Stimulated activated CD4-positive, alpha-beta T cell treated with anti-CD3 and anti-CD28 coated beads, Interleukin-4, amount 100 ng/mL, for 24 hours (primary cell): ENCODE results near the gene TGM5.
"Not testable (repeated sequence)": the region's sequence is repeated elsewhere in the genome, so short reads cannot be mapped to it uniquely, and the experiment has no call there.

ENCODE experiments used
- DNase-seq: peaks from one replicate; pipeline ENCODE4 v3.0.0-alpha.2; 2020

The TGM5 gene

DNA sequence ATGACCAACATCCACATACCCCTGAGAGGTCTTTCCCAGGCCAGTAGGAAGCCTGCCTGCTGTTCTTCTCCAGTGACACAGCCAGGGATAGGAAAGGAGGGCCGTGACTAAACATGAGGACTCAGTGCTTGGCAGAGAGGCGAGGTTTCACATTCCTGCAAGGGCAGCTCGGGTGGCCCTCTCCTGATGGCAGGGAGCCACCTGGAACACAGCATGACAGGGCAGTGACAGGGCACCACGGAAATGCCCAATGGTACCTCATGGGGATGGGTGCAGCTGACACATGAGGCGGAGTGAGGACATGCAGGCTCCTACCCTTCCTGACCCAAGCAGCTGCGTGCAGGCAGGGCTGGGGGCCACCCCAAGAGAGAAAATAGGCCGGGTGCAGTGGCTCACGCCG is 7.4 kb upstream of the TGM5 start:
- DNase-seq: no peak

DNA sequence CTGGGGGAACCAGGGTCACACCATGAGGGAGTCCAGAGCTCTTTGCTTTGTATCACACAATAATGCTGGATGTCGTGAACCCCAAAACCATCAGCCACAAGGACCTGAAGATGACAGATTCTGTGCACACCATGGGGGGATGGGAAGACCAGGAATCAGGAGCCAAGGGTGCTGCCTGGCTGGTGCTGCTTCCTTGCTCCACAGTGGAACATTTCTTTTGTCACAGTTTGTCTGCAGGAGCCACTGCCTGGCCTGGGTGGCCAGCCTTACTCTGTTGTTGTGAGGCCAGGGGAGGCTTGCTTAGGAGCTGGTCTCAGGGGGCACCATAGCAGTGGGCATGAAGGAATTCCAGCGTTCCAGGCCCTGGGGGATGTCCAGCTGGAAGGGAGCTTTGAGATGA is 6.5 kb upstream of the TGM5 start:
- DNase-seq: no peak

DNA sequence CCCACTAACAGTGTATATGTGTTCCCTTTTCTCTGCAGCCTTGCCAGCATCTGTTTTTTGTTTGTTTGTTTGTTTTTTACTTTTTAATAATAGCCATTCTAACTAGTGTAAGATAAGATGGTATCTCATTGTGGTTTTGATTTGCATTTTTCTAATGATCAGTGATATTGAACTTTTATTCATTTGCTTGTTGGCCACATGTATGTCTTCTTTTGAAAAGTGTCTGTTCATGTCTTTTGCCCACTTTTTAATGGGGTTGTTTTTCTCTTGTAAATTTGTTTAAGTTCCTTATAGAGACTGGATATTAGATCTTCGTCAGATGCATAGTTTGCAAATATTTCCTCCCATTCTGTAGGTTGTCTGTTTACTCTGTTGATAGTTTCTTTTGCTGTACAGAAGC is 5.2 kb upstream of the TGM5 start:
- DNase-seq: not testable (repeated sequence)

DNA sequence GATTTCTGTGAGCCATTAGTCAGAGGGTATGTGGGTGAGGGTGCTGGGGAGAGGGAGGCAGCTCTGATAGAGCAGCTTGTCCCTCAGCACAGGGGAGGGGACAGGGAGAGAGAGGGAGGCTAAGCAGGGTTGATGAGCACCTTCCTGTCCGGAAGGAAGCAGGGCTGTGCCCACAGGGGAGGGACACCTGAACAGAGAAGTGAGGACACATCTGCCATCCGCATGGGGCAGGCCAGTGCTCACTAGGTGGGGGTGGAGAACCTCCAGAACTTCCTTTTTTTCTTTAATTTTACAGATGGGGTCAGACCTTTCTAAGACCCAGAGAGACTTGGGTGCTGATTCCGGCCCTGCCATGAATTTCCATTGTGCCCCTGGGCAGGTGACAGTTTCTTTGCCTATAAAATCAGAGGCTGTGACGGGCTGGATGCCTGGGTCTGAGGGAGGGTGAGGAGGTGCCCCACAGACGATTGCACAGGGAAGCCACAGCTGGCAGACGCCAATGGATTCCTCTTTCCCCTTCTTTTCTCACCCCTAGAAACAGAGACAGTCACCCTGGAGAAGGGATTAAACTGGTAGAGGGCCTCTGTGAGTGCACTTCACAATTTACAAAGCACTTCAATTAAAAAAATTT is 4.1 kb upstream of the TGM5 start:
- DNase-seq: no peak

DNA sequence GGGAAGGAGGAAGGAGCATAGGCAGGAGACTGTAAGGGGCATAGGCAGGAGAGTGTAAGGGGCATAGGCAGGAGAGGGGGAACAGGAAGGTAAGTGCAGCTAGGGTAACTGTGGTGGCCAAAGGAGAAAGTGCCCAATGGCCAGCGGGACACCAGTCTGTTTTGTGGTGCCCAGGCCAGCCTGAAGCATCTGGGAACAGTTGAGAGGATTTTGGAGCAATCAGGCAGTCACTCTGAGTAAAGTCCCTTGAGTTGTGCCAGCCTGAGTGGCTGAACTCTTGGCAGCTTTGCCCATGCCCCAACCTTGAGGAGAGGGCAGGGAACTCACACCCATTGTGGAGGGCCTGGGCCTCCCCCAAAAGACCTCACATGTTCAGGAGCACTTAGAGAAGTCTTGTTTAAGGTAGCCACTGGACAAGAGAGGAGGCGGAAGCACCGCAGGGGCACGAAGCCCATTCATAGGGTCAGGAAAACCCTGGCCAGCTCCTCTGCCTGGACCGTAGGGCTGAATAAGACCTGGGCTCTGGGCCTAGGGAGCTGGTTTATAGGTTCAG is 3.5 kb upstream of the TGM5 start:
- no peak for DNase-seq

DNA sequence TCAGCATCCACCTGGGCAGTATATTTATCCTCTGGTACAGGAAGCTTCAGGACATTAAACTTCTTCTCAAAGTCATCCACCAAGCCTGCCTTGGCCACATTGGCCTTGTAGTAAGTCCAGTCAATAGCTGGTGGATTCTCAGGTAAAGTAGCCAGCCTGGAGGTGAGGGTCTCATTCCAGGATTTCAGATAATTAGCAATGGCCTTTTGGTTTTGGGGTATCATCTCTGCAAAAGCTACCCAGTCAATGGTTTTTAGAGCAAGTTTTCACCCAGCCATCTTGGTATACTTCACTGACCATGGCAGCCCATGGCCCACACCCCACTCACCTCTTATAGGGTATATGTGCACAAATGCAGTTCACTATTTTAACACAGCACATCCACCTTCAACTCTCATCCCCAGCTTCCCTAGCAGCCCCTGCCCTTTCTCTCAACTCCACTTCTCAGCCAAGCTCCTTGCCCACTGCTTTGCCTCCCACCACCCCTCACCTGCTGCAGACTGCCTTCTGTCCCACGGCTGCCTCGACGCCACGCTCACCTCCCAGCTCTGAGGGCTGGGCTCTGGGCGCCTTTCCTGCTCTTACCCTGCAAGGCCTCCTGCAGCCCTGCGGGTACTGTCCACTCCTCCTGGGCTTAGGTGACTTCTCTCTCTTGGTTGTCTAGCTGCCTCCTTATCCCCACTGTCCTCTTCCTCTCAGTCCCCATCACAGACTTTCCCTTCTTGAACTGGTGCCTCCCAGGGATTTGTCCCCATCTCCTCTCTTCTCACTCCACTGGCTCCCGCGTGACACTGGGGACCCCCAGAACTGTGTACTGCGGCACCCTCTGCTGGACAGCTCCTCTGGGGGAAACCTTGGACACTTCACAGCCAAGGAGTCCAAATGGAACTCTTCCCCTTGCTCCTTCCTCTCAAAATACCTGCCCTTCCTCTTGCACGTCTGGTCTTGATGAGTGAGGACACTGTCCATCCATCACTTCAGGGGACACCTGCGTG is 1.7 kb upstream of the TGM5 start:
- DNase-seq: no peak

DNA sequence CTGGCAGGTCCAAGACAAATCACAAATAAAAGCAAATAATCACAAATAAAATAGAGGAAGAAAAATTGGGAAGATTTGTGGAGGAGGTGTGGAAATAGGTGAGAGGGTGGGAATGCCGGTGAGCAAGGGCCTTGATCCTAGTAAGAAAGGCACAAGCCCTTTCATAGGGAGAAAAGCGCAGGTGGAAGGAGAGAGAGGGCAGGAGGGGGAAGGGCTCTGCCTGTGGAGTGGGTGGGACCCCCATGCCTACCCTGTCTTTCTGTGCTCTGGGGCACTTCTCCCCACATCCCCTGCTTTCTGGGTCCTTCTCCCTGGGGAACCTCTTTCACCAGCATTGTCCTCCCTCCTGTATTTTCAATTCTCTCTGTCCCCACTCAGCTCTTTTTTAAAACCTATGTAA is 711 bp upstream of the TGM5 start:
- no peak for DNase-seq

DNA sequence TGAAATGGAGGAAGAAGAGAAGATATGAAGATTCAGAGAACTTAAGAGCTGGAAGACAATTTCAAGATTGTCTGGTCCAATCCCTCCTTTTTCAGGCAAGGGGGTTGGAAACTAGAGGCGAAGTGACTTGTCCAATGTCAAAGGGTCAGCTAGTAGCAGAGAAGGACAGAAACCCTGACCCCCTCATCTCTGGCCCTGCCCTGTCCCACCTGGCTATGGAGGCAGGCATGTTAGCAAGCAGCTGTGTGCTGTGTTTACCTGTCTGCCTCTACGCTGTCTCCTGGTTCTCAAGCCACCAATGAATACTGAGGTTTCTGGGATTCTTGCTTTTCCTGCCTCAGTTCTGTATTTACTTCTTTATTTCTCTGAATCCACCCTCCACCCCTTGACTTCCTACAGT is 342 bp downstream of the TGM5 start:
- no peak for DNase-seq

DNA sequence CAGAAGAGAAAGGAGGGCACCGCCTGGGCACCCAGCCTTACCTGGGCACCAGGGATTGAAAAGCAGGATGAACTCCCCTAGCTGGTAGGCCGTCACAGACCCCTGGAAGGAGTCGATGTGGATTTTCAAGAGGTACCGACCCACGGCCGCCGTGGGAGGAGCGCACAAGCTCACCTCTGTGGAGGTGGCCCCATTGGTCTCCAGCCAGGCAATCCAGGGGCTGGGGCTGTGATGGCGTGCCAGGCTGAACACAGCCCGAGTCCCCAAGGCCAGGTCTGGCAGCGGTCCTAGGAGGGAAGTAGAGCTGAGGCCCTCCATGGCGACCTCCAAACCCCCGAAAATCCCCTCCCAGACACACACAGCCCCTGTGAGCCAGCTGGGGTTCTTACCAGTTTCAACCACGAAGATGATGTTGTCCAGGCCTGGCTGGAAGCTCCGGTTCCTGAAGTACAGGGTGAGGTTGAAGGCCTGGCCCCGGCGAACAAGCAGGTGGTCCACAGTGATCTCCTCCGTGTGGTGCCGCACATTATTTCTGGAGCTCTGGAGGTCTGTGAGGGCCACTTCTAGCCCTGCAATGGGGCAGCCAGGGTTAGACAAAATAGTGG is 6.6 kb downstream of the TGM5 start:
- DNase-seq: no peak

DNA sequence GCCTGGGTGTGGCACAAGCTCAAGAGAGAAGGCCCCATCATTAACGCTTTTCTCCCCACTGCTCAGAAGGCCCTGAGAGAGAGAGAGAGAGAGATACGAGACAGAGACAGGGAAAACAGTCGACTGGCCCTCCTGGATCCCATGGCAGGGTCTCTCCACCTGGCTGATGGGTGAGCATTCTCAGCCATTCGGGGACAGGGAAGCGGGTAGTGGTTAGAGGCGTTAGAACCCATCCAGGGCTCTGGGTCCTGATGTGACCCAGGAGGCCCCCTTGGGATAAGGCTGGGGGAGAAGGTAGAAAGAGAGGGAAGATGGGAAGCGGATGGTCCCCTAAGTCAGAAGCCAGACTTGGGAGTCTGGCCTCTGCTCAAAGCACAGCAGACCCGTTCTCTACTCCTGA is 7.9 kb downstream of the TGM5 start:
- DNase-seq: no peak

DNA sequence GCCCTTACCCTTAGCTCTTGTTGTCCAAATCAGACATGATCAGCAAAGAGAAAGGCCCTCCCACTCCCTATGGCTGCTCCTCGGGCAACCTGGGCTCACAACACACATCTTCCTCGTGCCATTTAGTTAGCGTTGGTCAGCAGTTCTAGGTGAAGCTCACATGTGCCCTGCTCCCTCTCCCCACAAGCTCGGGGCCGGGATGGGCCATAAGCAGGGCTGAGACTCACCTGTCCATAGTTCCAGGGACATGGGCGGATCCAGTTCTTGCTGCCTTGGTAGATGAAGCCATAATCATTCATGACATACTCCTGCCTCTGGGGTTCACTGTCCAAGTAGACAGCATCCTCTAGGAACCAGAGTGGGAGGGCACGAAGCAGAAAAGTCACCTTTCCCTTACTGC is 10.4 kb downstream of the TGM5 start:
- no peak for DNase-seq

DNA sequence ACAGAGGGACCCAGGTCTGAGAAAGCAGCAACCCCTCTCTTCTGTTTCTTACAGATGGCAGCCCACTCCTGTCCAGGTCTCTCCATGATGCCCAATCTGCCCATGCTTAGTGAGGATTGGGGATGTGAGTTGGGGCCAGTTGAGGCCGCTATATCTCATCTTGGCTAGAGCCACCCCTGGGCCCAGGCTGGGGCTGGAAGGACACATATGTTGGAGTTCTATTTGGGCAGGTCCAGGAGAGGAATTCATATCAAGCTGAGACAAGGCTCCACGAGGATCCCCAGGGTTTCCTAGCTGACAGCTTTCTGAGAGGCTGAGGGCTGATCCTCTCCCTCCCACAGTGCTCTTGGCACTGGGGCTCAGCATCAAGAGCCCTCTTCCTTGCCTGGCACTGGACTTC is 11.4 kb downstream of the TGM5 start:
- no peak for DNase-seq

DNA sequence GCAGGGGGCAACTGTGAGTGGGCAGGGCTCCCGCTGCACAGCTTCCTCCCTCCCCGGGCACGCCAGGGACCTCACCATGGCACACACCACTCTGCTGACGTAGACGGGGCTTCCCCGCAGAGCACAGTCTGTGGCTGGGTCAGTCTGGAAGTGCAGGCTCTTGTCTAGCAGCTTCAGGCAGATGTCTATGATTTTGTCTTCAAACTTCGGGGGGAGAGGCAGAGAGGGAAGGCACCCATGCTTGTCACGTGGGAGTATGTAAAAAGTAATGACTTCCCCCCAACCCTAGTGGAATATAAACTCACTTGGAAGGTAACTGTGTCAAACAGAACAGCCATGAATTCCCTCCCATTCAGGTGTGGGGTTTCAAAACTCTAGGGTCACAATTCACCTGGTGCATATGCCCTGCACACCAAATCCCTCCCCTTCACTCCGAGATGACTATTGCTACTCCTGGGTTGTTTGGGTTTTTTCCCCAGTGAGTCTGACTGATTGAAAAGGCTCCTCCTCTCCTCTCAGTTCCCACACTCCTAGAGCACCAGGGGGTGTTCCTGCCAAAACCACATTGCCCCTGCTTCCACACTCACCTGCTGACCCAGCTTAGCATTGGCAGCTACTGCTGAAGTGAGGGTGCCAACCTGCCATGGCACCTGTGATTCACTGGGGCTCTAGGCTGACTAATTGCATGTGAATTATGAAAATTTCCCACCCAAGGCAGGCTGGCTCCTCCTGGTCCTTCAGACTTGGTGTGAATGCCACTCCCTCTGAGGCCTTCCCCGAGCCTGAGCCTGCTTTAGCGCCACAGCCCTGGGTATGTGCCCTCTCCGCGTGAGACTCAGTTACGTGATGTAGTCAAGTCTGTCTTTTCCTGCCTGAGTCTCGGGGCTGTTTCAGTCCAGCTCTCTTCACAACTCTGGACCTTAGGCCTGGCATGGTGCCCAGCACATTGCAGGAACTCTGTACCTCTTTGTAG is 13.0 kb downstream of the TGM5 start:
- peak; percentile 23 for DNase-seq

DNA sequence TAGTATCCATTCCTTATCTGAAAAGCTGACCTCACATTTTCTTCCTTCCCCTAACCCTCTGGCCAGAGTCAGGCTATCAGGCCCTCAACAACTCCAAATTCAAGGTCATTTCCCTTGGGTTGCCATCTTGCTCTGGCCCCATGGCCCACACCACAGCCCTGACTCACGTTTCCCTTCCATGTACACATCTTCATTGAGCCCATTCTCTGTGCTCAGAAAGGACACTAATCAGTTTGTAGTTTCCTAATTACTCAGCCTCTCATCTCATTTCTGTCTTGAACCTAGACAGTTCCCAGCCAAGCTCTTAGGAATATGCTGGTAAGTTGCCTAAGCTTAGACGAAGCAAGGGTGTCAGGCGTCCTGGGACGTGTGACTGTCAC is 14.9 kb downstream of the TGM5 start:
- DNase-seq: no peak

DNA sequence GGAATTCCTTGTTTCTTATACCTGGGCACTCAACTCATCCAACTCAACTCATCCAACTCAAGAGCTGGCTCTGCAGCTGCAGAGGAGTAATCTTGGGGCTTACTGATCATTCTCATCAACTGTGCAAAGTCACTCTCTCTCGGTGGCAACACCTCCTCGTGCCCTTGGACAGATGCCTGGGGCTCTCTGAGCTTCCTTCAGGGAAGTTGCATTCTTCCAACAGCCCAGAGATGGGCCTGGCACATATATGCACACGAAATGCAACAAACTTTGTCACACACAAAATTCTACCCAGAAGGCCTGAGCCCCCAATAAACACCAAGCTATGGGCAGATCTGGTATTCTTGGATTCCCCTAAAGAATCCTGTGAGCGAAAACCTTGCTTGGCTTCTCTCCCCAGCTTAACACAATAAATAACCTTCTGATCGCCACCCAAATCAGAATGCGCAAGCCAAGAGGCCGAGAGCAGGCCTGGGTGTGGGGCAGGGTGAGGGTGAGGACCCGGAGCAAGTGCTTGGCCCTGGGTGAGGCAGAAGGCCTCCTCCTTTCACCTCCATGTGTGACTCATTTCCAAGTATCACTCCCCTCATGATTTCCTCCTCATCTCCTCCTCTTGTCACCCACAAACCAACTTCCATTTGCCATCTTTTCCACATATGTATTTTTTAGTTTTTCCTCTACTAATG is 15.4 kb downstream of the TGM5 start:
- DNase-seq: no peak

DNA sequence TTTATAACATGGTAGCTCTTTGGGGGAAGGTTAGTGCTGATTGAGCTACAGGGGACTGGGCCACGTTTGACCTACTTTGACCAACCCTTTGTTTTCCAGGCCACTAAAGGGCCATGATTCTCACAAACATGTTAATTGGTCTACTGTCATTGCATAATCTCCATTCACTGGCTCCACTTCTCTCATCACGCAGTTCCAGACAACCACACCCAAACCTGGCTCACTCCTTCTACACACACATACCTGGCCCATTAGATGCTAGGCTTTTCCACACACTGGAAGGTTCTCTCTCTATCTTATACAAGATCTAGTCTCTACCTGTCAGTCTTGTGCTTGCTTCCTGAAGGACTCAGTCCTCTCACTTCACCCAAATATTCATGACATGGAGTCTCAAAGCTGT is 15.9 kb downstream of the TGM5 start:
- DNase-seq: no peak

DNA sequence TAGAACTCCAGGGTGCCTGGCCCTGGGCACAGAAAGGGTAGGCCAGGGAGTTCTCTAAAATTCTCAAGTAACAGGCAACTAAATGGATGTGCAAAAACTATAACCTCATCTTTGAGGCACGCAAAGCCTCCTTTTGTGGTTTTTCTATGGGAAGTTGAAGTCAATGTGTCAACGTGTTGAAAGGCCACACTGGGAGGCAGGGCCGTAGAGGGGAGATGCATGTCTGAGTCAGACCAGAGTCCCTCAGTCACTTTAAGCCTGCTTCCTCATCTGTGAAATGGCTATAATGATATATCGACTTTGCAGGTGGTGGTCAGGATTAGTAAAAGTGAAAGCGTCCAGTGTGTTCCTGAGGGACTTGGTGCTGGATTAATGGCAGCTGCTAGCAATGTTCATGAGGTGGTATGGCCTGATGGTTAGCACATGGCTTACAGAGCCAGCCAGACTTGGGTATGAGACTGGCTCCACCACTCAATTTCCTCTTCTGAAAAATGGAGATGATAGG is 17.0 kb downstream of the TGM5 start:
- no peak for DNase-seq

DNA sequence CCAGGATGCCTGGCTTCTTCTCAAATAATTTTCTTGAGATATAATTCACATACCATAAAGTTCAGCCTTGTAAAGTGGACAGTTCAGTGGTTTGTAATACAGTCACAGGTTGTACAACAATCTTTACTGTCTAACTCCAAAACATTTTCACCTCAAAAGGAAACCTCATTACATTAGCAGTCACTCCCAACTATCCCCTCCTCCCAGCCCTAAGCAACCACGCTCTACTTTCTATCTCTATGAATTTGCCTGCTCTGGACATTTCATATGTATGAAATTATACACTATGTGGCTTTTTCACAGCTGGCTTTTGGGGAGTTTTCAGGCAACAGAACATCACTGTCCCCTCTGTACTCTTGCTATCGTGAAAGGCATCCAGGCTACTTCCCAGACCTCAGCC is 17.5 kb downstream of the TGM5 start:
- no peak for DNase-seq

DNA sequence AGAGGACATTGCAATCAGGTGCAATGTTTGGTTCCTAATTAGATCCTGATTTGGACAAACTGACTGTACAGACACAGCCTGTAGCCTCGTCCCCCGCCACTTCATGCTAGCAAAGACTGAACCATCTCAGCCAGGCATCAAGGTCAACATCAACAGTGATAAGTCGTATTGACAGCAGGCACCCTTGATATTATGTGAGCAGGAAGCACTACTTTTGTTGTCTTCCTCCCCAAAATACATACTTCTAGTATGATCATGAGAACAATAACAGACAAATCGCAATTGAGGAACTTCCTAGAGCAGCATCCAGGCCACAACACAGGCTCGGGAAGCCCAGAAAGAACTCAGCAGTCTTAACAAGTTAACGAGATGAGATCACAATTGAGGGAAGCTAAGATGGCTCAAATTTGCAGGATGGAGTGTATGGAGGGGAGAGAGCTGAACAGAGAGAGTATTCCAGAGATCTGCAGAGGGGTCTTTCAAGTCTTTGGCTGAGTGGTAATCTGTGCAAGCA is 20.4 kb downstream of the TGM5 start:
- no peak for DNase-seq

DNA sequence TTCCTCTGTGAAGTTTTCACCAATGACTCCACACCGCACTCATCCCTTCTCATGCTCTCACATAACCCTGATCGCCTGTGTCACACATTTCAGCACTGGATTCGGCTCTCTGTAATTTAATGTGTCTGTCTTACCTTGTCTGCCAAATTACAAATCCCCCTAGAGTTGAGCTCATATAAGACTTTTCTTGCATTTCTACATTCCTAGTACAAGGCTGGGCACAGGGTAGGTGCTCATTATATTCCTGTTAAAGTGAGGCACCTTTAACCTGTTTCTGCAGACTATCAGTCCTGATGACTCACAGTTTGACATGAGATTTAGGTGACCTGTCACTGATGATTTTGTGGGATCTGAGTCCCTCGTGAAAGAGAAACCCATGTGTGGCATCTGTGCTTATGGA is 22.6 kb downstream of the TGM5 start:
- DNase-seq: no peak

DNA sequence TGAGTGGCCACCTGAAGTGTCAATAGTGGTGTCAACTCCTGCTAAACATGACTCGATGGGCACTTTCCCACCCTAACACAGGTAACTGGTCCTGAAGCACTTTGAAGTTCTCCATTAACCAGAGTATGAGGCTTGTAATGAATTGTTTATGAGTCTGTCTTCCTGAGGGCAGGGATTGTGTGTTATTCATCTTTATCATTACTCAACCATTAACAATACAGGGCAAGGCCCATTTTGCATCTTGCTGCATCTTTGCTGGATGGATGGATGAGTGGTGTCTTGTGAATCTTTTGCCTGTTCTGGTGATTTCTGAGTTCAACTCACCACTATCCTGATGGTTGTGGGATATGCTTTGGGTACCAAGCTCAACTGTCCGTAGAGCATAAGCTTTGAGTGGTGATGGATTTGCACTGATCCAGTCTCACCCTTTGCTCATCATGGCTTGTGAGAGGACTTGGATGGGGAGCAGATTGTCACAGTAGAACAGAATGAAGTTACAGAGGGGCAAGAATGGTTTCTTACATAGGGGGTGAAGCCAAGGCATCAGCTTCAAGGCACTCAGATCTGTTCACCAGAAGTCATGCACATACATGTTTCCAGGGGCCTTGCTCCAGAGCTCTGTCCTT is 23.6 kb downstream of the TGM5 start:
- DNase-seq: no peak
